ENCODE data around the gene LMF2.

Gene LMF2

DNA sequence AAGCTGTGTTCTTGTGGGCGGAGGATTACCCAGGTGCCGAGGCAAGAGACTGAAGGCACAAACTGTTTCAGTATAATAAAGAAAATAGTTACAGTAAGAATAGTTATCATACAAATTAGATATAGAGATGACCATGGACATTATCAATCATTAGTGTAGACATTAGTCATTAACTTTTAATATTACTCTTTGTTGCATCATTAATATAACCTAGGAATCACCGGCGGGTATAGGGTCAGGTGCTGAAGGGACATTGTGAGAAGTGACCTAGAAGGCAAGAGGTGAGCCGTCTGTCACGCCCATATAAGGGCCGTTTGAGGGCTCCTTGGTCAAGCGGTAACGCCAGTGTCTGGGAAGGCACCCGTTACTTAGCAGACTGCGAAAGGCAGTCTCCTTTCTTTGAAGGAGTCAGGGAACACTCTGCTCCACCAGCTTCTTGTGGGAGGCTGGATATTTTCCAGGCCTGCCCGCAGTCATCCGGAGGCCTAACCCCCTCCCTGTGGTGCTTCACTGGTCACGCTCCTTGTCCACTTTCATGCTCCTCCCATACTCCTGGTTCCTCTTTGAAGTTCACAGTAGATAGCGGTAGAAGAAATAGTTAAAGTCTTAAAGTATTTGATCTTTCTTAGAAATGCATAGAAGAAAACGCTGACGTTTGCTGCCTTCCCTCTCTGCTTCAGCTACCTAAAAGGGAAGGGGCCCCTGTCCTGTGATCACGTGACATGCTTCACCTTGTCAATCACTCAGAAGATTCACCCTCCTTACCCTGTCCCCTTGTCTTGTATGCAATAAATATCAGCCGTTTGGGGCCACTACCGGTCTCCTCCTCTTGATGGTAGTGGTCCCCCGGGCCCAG lies 26.6 kb upstream of the LMF2 start:
- peak; percentile 68 to 69 for DNase-seq

DNA sequence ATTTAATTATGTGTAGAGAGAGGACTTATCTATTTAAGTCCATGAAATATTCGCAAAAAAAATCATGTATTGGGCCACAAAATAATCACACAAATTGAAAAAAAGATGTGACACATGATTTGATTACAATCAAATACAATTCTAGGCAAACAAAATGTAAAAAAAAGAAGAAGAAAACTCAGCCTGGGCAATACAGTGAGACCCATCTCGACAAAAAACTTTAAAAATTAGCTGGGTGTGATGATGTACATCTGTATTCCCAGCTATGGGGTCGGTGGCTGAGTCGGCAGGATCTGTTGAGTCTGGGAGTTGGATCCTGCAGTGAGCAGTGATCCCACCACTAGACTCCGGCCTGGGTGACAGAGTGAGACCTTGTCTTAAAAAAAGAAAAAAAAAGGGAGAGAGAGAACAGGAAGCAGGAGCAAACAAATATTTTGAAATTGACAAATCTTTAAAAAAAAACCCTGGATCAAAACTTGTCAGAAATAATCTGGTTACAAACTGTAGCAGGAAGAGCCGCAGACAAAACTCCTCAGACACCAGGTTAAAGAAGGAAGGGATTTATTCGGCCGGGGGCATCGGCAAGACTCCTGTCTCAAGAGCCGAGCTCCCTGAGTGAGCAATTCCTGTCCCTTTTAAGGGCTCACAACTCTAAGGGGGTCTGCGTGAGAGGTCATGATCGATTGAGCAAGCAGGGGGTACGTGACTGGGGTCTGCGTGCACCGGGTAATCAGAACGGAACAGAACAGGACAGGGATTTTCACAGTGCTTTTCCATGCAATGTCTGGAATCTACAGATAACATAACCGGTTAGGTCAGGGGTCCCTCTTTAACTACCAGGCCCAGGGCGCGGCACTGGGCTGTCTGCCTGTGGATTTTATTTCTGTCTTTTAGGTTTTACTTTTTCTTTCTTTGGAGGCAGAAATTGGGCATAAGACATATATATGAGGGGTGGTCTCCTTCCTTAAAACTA lies 25.6 kb upstream of the LMF2 start:
- DNase-seq: no peak

DNA sequence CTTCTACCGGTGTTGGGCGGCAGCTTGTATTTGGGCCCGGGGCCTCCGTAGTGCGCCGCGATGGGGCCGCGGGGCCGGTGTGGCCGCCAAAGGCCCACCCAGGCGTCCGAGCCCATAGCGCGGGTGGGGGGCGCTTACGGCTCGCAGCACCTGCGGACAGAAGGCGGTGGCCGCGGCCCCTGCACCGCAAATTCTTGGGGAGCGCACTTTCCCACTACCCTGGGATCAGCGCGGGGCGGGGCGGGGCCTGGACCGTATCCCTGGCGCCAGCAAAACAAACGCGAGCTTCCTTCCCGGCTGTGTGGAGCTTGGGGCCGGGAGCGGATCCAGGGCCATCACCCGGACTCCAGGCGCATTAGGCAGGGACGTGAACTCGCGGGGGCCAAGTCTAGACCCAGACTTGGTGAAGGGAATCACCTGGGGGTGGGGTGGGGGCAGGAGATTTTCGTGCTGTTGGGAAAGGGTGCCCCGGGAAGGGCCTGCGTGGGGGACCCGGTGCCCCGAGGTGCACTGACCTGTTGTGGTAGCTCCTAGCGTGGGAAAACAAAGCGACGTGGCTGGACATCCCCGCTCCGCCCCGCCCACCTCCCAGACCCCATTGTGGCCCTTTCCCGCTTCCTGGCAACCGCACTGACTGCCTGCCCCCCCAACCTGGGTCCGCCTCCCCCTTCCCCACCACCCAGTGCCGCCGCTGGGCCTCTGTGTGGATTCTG lies 24.6 kb upstream of the LMF2 start:
- DNase-seq: peak; percentile 44 to 63

DNA sequence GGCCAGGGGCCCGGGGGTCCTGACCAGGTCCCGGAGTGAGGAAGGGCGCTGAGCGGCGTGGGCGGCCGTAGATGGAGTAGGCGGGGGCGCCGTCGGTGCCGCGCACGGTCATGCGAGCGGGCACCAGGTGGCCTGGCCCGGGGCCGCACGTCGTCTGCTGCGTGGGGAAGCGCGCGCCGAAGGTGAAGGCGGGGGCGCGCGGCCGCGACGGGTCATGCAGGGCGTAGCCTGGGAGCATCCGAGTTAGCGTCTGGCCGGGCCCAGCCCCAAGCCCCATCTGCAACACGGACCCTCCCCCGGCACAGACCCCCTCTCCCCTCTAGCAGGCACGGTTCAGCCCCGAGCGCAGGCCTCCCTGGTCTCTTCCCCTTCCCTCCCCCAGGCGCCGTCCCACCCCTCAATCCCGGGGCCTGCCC lies 24.1 kb upstream of the LMF2 start:
- DNase-seq: peak; percentile 85

DNA sequence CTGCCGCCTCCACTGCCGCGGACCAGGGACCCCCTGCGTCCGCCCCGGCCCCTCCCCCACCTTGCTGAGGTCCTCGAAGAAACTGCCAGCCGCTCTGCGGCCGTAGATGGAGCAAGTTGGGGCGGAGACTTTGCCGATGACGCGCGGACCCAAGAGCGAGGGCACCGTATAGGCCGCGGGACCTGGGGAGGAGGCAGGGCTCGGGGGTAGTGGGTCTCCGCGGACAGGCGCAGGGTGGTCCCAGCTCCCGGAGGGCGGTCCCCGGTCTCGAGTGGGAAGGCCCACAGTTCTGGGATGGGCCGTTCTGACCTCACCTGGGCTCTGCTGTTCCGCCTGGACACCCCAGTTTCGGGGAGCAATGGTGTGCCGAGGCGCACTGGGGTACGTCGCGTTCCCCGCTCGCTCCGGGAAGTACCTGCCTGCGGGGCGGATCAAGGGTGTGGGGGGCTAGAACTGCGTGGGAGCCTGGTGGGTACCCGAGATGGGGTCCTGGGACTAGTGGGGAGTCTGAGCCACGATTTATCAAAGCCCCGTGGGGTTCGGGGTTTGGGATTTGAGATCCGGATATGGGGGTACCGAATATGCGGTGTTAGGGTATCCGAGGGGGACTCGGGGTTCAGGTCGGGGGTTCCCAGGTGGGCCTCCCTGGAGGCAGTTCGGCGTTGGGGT lies 23.5 kb upstream of the LMF2 start:
- DNase-seq: peak; percentile 90 to 91

DNA sequence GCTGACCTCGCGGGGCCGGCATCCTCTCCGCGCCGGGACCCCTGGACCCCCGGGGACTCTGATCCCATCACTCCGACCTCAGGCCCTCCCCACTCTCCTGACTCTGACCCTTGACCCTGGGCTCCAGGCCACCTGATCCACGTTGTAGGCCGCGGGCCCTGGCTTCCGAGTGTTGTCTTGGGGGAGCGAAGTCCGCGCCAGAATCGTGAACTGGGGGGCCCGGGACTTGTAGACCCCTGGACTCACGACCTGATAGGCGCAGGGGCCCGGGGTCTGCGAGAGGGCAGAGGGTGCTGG lies 23.0 kb upstream of the LMF2 start:
- DNase-seq: no peak

DNA sequence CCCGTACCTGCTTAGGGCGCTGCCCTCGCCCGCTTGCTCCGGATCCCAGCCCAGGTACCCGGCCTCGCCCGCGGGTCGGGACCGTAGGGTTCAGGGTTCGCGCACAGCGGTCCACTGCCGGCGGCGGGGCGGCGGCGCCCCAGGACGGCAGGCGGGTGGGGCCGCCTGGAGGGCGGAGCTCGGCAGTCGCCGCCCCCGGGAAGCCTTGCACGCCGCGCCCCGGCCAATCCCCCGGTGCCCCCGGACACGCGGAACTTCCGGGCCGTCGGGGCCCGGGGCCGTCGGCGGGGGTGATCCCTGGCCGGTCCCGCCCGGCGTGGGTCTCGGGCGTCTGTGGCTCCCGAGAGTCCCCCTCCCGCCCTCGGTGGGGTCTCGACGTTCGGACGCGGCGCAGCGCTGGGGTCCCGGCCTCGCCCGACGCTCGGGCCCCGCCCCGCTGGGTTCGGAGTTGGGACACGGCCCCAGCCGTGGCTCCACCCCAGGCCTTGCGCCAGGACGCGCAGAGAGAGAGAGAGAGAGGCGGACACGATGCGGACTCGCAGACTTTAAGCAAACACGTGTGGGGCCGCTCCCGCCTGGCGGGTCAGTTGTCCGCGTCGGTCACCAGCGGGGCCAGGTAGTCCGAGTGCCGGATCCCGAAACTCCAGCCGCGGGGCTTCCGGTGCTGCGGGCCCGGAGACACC lies 22.5 kb upstream of the LMF2 start, which contains the start of gene TYMP:
Gene TYMP, minus strand, starts transcription at position 116 of the 683 bp plus-strand sequence. CDS start 303 bp downstream, outside the sequence.
- peak; percentile 81 to 86 for DNase-seq

DNA sequence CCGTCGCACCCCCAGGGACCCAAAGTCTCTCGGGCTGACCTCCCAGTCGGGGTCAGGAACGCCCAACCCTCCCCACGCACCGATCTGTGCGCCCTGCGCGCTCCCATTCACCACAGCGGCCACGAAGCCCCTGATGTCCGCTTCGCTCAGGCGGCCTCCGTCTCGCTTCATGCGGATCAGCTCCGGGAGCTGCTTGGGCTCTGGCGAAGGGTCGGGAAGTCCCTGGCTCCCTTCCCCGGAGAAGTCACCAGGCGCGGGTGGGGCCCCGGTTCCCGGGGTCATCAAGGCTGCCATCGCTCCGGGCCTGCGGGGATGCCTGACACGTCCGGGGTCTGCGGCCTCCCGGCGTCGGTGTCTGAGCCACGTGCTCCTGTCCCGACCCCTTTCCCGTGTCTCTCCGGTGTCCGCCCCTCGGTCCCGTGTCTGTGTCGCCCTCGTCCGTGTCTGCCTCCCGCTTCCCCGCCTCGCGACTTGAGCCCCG lies 22.0 kb upstream of the LMF2 start:
- no peak for DNase-seq

DNA sequence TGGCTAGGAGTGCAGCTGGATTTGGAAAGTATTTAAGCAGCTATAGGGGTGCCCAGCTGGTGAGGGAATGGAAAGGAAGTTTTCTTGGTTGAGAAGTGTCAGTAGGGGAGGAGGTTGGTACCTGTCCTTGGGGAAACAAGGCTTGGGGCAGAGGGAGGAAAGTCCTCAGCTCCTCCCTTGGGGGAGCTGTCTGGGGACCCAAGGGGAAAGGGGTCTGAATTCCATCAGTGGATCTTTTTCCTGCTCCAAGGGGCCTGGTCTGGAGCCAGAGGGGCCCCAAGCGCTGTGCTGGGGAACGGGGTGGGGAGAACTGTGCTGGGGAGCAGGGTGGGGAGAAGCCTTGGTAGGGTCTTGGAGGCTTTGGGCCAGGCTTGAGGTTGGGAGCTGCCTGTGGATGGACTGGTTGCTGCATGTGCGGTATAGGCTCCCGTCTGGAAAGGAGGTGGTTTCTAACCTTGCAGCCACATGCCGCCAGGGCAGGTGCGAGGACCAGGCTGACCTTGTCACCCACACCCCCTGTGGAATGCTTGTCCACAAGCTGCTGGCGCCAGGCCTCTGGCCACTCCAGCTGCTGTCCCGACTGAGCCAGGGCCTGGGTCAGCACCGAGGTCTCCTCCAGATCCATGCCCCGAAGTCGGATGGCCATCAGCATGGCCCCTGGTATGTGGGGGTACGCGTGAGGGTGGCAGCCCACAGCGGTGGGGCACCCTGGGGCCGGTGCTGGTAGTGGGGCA lies 21.3 kb upstream of the LMF2 start:
- no peak for DNase-seq

DNA sequence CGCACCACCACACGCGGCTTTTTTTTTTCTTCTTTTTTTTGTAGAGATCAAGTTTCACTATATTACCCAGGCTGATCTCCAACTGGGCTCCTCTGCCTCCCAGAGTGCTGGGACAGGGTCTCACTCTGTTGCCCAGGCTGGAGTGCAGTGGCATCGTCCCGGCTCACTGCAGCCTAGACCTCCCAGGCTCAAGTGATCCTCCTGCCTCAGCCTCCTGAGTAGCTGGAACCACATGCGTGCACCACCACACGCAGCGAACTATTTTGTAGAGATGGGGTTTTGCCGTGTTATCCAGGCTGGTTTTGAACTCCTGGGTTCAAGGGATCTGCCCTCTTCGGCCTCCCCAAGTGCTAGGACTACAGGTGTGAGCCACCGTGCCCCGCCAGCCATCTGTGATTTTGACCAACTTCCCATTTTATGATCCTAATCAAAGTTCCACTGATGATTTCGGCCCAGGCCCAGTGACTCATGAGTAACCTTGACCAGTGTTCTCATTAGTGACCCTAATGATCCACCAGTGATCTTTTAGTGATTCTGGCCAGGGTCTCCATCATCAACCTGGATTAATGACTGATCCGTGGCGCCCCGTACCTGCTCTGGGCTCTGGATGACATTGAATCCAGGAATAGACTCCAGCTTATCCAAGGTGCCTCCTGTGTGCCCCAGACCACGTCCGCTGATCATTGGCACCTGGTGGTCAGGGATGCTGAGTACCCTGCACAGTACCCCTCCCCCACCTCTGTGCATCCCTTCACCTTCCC lies 20.6 kb upstream of the LMF2 start:
- DNase-seq: no peak

DNA sequence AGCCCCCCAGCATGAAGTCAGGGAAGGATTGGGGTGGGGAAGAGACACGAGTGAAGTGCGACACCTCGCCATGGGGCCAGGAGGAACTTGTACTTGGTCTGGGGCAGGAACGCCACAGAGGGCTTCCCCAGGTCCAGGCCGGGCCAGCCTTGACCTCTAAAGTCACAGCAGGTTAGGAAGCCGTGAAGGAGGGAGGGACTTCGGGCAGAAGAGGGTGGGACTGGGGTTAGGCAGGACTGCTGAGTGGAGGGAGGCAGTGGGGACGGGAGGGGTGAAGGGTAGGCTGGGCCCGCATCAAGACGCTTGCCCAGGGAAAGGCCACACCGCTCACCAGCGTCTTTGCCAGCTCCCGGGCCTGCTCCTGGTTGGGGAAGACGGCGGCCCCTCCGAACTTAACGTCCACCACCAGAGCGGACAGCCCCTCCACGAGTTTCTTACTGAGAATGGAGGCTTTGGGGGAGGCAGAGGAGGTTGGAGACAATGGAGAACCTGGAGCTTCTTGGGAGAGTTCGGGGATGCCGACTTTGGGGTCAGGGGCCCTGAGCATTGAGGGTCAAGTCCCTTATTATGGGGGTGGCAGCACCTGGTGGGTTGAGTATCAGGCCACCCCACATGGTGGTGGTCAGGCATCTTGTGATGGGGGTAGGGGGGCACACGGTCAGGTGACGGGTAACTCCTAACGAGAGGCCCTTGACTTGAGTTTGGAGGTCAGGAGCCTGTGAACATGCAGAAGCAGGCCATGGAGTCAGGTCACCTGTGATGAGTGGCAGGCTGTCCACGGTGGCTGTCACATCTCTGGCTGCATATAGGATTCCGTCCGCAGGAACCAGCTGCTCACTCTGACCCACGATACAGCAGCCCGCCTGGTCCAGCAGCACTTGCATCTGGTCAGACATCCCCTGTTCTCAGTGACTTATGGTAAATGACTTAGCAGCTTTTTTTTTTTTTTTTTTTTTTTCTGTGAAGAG lies 19.6 kb upstream of the LMF2 start:
- DNase-seq: peak; percentile 67 to 70

DNA sequence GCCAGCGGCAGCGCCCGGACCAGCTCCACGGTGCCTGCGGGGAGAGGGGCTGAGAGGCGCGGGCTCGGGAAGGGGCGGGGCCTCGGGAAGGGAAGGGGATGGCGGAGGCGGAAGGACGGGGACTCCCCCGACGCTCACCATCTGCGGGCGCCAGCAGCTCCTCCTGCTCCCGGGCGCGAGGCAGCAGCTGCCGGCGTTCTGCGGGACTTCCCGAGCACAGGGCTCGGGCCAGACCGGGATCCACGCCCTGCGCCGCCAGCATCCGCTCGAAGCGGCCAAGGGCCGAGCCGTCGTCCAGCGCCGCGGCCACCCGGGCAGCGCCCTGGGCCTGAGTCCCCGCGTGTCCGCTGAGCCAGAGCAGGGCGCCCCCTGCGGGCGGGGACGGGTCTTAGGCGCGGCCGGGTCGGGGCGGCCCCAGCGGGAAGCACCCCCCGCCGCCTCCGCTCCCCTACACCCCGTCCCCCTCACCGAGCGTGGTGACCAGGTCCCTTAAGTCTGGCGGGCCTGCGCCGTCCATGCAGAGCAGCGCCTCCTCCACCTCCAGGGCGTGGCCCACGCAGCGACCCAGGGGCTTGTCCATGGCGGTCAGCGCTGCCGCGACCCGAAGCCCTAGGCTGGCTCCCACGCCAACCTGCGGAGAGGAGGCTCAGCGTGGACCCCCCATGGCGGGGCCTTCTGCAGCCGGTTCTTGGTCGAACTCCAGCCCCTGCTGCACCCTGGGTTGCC lies 18.8 kb upstream of the LMF2 start:
- peak; percentile 86 to 91 for DNase-seq

DNA sequence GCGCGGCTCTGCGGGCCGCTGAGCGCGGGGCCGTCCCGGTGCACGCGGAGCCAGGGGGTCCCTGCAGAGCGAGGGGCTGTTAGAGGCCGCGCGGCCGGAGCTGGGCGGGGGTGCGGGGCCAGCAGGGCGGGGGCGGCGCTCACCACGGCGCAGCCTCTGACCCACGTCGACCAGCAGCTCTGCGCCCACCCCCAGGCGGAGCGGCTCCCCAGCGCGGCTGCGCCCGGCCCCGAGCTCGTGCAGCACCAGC lies 18.3 kb upstream of the LMF2 start:
- DNase-seq: no peak

DNA sequence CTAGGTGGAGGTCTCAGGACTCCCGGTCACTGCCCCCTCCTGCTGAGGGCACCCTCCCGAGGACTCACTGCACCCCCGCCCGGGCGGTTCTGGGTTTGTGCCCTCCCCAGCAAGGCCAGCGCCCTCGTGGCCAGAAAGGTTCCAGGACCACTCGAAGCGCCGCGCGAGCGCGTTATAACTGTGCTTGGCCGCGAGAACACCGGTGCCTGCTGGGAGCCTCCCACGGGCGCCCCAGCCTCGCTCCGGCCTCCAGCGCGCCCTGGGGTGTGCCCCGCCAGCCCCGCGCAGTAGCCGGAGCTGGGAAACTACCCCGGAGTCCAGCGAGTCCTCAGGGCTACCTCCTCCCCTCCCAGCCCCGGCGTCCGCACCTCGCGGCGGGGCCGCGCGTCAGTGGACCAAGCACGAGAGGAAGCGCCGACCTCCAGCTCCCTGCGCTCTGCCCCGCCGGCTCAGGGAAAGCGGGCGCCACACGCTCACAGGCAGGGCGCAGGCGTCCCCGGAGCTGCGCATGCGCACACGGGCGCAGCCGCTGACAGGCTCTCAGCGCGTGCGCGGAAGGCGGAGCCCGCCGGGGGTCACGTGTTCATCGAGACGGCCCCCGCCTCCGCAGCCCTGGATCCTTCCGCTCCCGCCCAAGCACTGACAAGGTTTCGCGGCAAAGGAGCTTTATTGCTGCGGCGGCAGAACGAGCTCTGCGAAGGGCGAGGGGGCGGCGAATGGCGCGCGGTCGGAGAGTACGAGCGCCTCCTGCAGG lies 17.8 kb upstream of the LMF2 start, which contains the start of gene SCO2:
Gene SCO2, minus strand, starts transcription at position 495 of the 754 bp plus-strand sequence. CDS start 1,187 bp downstream, outside the sequence.
- peak; percentile 97 to 98 for DNase-seq

DNA sequence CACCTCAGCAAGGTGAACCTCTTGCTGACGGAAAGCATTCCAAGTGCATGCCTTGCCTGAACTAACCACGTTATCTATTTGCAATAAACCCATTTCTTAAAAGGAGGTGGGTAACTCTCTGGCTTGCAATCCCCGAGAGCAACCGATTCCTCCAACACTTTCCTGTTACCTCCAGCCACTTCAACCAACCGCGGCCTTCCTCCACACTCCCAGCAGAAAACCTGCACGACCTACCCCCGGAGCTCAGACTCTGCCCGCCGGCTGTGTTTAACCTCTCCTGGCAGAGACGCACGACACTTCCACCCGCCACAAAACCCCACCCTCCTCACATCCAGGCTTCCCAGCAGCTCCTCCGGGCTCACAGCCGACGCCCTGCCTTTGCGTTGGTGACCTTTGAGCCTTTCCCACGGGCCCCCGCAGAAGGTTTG lies 17.2 kb upstream of the LMF2 start:
- no peak for DNase-seq

DNA sequence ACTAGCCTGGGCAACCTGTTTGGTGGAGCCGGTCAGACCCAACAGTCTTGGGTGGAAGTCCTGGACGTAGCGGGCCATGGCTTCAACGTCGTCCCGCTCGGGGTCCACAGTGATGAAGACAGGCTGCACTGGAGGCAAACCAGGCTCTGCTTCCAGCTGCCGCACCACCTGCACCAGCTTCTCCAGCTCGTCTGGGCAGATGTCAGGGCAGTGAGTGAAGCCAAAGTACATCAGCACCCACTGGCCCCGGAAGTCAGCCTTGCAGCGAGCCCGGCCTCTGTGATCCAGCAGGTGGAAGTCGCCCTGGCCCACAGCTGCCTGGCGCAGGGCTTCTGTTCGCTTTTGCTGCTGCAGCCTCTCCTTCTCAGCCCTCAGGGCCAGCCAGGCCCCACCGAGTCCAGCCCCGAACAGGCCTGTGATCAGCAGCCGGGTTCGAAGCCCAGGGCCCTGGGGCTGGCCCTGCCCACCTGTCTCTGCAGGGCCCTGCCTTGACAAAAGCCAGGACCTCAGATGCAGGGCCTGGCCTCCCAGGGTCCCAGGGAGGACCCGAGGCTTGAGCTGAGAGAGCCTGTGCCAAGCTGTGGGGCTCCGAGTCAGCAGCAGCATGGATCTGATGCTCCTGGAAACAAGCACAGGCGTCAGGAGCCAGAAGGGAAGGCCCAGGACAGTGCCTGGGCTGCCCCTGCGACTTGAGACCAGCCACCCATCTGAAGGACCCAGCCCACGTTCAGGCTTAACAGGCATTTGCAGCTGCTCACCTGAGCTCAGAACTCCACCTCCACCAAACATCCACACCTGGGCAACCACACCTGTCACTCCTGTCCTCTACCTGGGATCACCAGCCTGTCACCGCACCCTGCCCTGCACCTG lies 16.5 kb upstream of the LMF2 start:
- no peak for DNase-seq

DNA sequence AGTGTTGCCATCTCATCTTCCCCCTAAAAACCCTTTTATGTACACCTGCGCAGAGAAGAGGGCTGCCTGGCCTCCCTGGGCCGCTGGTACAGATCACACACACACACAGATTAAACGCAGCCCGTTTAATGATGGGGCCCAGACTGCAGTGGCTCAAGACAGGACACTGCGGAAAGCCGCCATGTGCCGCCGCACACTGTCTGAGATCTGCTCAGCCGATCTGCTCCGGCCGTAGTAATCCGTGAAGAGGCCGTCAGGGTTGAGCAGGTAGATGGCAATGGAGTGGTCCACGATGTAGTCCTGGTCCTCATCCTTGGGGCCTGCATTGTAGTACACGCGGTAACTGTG lies 15.9 kb upstream of the LMF2 start:
- no peak for DNase-seq
